NCI-H1105 treated with DMSO at 0.1 percent for 48 hours (cell line): Measurements from ENCODE around the gene SCAI.
"Not testable (repeated sequence)": the region's sequence is repeated elsewhere in the genome, so short reads cannot be mapped to it uniquely, and the experiment has no call there.

Experiments
- DNase-seq: peaks from one replicate; lab custom pipeline; 2025; lab: John Stamatoyannopoulos, UW

Gene SCAI

DNA sequence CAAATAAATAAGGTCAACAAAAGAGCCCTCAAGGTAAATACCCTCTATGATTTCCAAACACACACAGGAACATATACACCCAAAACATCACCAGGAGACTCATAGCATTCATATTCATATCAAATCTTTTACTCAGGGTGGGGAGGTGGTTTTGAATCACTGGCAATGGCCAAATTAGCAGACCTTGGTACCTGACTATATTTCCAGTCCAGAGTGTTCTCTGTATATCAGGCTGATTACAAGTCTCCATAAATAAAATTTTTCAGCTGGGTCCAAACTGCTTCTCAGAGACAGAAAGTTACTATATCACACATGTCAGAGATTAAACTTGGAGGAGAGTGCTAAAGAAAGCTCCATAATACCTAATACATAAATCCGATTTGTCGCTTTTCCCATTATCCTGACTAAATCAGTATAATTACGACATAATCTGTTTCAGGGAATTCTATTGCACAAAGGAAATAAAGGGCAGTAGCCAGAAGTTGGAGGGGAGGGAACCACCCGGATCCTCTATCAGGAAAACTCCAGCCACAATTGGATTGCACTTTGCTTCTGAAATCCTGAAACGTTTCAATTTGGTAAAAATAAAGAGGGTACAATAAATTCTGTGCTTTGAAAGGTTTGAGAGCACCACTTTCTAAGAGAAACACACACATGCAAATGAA is 195.5 kb downstream of the SCAI start:
- DNase-seq: no peak

DNA sequence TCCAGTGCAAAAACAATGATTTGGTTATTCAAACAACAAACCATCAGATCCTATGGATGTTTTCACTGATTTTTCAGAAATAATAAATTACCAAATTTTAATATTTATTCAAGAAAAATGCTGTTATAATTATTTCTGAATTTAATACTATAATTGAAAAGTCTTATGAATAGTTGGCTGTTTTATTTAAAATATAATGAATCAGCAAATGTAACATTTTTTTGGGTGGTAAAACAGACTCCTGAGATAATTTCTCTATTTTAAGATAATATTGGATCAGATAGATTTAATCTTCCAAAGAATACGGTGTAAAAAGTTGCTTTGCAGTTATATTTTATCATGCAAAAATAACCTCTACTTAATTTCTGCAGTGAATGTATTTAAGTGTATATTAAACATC is 197.2 kb downstream of the SCAI start:
- DNase-seq: no peak

DNA sequence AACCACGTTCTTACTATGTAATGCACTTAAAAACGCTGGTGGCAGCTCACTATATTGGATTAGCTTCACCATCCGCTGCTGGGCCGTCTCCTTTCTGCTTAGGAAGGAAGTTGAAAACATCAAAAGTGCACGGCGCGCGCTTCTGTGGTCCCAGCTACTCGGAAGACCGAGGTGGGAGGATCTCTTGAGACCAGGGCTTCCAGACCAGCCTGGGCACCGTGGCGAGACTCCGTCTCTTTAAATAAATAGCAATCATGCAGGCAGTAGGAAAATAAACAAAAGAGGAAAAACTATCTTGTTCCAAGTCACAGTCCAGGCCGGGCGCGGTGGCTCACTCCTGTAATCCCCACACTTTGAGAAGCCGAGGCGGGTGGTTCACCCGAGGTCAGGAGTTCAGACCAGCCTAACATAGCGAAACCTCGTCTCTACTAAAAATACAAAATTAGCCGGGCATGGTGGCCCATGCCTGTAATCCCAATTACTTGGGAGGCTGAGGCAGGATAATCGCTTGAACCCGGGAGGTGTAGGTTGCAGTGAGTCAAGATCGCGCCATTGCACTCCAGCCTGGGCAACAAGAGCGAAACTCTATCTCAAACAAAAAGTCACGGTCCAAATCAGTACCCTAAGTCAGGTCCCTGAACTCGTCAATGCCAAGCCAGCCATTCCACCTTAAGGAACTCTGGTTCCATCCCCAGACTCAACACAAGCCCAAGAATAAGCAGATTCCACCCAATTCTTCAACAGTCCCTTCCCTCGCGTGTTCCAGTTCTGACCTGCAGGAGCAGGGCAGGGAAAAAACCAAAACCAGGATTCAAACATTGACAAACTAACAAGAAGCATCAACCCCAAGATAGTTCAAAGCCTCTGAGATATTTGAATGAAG is 201.4 kb downstream of the SCAI start:
- no peak for DNase-seq

DNA sequence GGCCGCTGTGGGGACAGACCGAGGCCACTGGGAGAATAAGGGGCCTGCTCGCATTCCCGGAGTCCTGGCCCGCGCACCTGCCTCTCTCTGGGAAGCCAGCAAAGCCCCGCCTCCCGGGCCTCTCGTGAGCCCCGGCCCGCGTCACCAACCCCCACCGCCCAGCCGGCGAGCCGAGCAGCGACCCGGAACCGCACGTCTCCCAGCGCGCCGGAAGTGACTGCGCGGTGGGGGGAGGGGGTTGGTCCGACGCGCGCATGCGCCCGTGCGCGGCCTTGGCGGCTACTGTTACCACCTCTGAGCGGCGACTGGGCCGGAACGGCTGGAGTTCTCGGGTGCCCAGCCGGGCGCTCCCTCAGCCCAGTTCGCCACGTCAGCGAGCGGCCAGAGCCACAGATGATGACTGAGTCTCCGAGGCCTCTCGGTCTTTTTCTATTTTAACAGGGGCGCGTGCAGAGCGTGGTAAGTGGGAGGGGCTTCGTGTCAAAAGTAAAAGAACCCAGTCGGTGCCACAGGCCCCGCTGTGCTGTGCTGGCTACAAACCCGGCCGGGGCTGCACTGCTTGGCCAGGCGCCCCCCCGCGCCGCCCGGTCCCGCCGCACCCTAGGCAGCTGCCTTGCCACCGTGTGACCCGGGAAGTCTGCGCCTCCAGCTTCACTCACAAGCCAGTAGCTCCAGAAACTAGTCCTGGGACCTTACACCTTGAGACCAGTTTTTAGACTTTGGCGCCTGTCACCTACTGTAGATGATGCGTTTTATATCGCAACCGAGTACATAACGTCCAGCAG is 202.2 kb downstream of the SCAI start, which contains the start of gene GOLGA1:
TSS of gene GOLGA1 (minus strand) at position 190 of the 785 bp plus-strand sequence. CDS start 2,372 bp downstream, outside the sequence.
- peak; percentile 85 for DNase-seq

DNA sequence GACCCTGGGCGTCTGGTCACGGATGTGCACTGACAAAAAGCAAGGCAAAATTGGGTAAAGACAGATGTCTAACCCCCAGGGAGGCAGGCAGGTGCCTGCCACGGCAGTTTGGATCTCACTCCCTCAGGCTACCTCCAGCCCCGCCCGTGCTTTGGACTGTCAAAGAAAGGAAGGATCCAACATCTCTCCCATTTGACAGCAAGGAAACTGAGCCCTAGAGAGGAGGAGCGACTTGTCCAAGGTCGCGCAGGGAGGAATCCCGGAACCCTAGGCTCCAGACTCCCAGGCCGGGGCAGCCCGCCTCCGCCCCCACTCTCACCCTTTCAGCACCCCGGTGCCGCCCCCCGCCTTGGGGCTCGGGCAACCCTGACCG is 202.8 kb downstream of the SCAI start:
- peak; percentile 48 for DNase-seq

DNA sequence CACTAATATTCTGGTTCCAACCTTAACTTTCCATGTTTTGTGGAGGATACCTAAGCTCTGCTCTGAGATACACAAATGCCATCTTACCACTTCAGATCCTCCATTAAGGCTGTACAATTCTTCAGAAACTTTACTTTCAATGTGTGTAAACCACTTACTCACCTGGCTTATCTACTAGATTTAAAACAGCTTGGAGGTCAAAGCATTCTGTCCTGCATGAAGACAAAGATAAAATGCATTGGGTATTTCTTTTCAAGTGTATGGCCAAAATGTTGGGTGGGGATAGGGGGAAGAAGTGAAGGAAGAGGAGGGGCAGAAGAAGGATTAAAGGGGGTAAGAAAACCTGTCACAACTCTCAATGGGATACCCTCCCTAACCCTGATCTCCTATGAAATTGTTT is 203.4 kb downstream of the SCAI start:
- no peak for DNase-seq

DNA sequence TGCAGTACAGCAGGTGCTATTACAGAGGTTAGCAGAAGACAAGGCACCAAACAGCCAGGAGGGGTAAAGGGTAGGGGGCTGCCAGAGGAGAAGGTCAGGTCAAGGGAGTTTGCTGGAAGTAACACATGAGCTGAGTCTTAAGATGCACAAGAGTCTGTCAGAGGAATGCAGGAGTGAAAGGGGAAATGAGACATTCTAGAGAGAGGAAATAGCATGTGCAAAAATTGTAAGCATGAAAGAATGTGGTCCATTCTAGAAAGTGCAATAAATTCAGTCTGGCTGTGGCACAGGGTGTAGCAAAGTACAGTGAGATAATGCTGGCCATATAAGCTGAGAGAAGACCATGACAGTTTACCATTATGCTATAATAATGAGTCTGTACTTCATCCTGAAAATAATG is 209.0 kb downstream of the SCAI start:
- DNase-seq: no peak

DNA sequence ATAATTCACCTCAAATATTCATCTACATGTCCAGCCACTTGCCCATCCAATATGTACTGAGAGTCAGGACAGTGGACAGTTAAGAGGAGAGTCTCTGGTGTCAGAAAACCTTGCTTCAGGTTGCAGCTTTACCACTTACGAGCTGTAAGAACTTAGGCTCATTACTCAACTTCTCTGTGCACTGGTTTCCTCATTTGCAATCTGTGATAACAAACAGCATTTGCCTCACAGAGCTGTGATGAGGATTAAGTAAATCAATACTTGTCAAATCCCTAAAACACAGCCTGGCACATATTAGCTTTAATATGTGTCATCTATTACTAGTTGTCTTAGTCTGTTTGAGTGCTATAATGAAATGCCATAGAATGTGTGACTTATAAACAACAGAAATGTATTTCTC is 211.0 kb downstream of the SCAI start:
- DNase-seq: no peak

DNA sequence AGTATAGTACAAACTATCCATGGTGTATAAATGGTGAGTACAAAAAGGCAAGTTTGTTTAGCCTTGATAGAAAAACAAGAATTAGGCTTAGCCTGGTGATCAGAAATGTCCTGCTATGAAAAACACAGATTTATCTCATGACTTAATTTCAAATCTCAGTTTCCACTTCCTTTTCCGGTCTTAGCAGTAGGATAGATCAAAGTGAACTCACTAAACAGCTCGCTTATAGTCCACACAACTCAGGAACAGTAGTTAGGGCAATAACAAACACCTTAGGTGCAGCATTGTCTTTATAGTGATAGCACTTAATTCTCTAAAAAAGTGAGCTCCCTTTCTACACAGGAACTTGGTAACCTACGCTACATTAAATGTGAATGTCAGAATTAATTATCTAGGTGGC is 213.9 kb downstream of the SCAI start:
- DNase-seq: no peak

DNA sequence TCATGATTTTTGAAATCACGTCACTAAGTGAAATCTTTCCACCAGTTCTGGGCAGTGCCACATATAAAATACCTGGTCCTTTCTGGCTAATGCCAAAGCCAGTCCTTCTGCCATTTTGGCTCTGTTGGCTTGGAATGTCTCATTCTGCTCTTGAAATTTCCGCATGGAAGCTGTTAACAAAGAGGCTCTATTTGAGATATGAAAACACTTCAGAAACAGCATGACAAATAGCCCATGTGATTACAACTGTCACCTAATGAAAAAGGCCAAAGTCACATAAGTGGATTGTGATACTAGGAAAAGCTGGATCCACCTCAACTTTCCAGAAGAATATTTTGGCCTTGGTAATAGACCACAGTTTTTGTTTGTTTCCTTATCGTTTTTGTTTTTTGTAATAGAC is 215.2 kb downstream of the SCAI start:
- no peak for DNase-seq

DNA sequence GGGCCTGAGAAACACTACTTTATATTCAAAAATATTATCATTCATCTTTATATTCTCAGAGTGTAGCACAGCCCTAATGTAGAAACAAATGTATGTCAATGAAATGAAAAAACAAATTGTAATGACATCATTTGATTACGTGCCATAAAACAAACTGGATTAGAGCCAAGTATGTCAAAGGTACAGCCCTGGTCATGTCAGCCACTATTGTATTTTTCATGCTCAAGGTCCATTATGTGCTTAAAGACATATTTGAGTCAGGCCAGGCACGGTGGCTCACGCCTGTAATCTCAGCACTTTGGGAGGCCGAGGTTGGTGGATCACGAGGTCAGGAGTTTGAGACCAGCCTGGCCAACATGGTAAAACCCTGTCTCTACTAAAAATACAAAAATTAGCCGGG is 222.9 kb downstream of the SCAI start:
- DNase-seq: not testable (repeated sequence)

DNA sequence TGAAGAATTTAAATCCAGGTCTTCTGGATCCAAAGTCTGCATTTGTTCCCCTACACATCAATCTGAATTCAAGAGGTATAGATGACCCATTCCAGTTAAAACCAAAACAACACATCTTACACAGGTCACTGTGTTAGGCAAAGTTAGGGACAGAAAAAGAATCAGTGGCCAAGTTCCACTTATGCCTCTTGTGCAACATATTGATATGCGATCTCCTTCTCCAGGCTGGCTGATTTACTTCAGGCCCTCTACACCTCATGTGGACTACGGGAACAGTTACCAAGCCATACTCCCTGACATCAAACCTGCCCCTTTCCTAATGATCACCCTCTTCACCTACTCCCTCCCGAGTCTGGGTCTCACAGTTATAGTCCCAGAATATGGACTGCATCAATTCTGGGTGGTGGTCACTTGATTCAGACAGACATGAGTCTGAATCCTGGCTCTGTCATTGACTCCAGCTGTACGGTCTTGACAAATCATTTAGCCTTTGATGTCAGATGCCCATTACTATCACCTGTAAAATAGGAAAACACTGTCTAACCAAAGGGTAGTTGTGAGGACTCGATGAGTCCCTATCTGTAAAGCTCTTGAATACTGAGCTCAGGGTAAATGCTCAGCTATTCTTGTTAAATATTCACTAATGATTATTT is 228.4 kb downstream of the SCAI start:
- no peak for DNase-seq

DNA sequence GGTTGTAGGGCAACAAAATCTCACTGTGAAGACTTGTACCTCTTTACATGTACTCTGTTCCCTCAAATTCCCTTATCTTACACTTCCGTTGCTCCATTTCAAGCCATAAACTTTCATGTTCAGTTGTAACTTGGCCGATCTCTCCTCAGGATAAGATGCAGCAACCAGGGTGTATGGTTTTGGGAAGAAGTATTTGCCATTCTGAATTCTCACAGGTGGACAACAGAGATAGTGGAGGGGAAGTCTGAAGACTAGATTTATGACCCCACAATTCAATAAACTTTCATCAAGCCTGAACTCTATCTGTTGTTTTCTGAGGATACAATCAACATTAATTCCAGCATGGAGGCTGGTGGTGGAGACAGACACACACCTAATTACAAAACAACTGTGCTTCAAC is 229.9 kb downstream of the SCAI start:
- DNase-seq: no peak

DNA sequence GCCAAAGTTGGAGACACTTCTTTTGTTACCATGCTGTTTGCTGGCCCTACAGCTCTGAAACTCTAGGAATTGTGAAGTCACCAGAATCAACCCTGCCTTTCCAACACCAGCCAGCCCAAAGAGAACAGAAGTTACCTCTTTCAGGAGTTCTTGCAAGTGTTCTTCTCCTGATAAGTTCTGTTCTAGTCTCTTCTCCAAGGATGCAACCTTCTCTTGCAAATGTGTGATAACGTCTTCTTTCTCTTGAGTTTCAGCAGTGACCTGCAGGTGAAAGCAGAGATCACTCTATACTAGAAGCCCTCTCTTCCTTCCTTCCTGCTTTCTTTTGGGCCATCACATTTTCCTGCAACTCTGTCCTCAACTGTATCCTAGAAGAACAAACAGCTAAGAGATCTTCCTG is 231.6 kb downstream of the SCAI start:
- no peak for DNase-seq

DNA sequence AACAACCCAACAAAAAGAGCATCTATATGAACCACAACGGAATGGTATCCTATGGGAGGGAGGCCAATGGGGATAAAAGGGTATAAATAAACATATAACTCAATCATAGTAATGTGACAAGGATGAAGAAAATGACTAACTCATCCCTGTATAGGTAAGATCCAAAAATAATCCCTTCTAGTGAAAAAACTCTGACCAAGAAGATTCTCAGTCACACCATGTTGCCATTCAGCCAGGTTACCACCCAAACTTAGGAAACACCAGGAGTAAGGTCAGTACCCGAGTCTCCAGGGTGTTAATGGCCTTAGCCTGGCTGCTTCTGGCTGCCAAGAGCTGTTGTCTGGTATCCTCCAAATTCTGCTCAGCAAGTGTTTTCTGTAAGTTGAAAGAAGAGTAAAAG is 235.2 kb downstream of the SCAI start:
- DNase-seq: no peak

DNA sequence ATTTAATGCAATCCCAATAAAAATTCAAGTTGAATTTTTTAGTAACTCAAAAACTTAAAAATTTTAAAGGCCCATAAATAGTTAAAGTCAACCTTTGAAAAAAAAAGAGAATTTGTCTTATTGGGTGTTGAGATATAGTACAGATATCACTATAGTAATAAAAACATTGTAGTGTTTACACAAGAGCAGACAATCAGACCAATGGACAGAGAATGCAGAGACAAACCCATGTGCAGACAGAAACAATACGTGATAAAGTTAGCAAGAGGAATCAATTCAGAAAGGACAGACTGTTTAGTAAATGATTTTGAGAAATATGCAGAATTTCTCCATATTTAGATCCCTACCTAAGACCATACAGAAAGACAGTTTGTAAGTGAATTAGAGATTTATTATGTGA is 236.4 kb downstream of the SCAI start:
- DNase-seq: no peak

DNA sequence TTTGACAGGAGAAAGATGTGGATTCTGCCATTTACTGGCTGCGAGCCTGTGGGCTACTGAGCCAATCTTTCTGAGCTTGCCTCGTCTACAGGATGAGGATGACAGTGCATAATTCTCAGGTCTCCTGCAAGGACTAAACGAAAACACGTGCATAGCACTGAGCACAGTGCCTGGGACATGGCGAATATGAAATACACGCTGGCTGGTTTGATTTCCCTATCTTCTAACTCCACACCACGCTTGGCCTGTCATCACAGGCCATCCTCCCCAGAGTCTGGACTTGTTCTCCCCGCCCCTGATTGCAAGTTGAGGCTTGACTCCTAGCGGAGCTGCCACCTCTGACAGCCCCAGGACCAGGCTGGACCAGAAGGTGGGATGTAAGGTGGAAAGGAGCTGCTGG is 243.5 kb downstream of the SCAI start:
- DNase-seq: no peak

DNA sequence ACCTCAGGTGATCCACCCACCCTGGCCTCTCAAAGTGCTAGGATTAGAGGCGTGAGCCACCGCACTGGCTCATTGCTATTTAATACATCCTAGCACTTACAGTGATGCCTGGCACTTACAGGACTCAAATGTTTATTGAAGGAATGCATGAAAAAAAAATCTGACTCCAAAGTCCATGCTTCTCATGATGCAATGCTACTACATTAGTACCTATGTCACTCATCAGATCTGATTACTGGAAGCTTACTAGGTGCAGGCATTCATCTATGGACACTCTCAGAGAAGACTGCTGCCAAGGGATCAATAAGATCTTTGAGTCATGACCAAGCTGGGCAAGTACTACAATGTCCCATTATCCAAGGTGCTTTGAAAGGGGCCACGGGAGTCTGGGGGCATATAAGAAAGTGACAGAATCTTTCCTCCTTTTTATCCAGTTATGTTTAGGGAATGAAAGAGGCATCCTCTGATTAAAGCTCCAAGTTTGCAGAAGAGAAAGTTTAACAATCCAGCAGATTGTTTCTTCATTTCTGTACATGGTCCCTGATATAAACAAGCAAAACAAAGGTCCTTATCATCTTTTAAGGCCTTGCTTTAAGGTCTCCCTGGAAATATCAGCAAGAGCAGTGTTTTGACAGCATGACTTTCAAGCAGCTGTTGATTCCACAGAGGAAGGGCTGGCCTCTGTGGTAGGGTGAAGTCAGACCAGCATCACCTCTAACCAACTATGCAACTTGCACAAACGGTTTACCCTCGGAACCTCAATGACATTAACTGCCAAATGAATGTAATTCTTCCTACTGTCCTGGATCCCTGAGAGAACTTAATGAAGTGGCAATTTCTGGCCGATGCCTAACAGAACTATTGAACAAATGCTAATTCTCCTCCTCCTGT is 245.5 kb downstream of the SCAI start:
- no peak for DNase-seq

DNA sequence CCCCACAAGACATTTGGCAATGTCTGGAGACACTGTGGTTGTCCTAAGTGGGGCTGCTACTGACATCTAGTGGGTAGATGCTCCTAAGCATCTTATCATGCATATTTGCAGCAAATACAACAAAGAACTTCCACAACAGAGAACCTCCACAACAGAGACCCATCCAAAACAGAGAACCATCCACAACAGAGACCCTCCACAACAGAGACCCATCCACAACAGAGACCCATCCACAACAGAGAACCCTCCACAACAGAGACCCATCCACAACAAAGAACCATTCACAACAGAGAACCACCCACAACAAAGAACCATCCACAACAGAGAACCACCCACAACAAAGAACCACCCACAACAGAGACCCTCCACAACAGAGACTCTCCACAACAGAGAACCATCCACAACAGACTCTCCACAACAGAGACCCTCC is 248.6 kb downstream of the SCAI start:
- peak; percentile 18 for DNase-seq

DNA sequence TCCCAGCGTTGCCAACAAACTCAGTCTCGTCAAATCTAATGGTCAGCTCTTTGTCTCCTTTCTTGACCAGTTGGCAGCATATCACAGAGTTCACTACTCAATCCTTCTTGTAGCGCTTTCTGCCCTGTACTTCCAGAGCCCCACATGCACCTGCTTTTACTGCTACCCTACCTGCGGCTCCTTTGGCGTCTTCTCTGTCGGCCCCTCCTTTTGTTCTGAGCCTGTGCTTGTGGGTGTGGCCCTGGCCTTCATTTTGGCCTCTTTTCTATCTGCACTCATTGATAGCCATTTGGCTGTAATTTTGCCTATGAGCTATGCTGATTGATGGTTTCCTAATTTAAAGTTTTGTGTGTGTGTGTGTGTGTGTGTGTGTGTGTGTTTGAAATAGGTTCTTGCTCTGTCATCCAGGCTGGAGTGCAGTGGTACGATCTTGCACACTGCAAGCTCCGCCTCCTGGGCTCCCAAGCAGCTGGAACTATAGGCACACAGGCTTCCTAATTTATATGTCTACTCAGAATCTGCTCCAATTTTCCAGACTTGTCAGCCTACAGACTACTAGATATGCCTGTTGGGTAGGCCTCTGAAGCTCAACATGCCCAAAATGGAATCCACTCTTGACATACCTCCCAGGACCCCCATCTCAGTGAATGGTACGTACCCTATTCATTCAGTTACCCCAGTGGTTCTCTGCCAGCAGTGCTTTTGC is 249.1 kb downstream of the SCAI start:
- DNase-seq: no peak
